ENCODE data around the gene ACSL3. TPM values are rescaled to one million over a fixed set of nuclear protein-coding genes. Genes with fewer than 3 reads are reported as not detected.
"Not testable (repeated sequence)": the region's sequence is repeated elsewhere in the genome, so short reads cannot be mapped to it uniquely, and the experiment has no call there.

Gene ACSL3
- total RNA-seq, 1 experiment from 2014 or later = 138 TPM

- peak; percentile 35 for DNase-seq (ENCODE audit: low read depth)
Measured at GRCh38 chr2:222851956-222852617, 8.7 kb upstream of the ACSL3 start.

DNA sequence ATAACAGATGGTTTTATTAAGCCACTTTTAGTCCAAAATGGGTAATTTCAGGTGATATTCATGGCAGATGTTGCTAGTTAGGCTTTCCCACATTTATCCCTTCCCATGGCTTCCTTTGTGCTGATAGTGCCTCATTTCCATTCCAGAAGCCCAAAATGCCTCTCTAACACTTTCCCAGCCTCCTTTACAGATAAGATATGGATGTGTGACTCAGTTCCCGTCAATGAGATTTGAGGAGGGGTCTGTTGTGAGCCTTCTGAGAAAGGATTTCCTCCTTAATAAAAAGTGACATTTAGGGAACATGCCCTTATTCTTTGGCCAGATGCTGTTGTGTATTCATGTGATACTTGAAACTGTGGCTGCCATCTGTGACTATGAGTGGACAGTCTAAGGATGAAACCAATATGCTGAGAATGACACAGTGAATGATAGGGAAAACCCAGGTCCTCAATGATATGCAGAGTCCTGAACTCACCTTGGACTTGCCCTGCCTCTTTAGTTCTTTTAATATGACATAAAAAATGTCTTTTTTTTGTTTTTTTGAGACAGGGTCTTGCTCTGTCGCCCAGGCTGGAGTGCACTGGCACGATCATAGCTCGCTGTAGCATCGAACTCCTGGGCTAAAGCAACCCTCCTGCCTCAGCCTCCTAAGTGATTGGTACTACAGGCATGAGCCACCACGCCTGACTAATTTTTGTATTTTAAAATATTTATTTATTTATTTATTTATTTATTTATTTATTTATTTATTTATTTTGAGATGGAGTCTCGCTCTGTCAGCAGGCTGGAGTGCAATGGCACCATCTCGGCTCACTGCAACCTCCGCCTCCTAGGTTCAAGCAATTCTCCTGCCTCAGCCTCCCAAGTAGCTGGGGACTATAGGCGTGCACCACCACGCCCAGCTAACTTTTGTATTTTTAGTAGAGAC, 5.8 kb upstream of the ACSL3 start:
- no peak for DNase-seq (ENCODE audit: low read depth)

GRCh38 chr2:222859786-222860612, 837 bp upstream of the ACSL3 start:
- DNase-seq (ENCODE audit: low read depth) = peak; percentile 78

DNA sequence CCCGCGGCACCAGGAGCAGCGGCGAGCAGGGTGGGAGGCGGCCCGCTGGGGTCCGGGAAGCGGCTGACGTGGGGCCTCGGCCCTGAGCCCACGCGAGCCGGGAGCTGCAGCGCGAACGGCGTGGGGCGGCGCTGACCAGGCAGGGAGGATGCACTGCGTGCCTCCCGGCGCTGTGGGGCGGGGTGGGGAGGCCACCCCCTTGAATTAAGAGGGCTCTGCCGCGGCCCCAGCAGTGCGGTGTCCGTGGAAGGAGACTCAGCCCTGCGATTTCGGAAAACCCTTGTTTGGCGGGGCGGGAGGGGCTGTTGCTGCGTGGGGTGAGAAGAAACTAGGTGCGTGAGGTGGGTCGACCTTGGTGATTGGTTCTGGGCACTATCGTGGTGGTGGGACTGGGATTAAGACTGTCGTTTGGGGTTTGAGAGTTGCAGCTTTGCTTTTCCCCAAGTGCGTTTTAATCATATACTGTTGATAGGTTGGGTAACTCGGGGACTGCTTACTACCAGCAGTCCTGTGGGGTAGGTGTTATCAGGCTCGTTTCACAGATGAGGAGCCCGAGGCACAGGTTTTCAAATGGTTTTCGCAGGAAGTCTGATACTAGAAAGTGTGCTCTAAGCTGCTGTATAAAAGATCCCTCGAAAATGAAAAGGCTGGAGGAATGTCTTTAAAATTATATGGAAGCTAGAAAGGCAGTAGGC, 722 bp downstream of the ACSL3 start:
- DNase-seq (ENCODE audit: low read depth) = no peak

- DNase-seq (ENCODE audit: low read depth) = peak; percentile 48
Measured at GRCh38 chr2:222862106-222862908, 1.5 kb downstream of the ACSL3 start.

DNA sequence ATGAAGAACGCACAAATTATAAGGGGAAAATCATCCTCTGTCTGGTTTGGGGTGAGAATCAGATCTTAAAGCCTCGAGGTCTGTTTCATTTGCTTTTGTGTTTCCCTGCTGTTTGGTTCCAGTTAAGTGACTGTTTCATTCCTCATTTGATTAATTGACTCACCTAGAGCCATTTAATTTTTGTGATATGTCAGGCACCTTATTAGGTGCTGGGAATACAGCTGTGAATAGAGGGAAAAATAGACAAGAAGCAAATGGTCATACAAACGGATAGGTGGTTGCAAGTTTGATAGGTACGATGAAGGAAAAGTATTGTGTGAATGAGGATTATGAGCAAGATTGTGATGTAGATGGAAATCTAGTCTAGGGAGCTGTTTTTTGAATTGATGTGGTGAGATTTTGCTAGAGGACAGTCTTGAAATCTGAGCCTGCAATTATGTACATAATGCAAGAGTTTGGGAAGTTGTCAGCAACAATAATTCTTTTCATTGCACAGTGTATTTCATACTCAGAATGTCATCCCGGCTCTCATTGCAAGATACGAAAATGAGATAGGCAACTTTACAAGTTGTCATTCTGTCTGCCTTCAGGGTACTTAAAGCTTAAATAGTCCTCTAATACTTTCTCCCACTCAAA, 2.2 kb downstream of the ACSL3 start:
- DNase-seq (ENCODE audit: low read depth) = no peak

GRCh38 chr2:222864296-222864695, 3.5 kb downstream of the ACSL3 start:
- DNase-seq (ENCODE audit: low read depth) = peak; percentile 76

DNA sequence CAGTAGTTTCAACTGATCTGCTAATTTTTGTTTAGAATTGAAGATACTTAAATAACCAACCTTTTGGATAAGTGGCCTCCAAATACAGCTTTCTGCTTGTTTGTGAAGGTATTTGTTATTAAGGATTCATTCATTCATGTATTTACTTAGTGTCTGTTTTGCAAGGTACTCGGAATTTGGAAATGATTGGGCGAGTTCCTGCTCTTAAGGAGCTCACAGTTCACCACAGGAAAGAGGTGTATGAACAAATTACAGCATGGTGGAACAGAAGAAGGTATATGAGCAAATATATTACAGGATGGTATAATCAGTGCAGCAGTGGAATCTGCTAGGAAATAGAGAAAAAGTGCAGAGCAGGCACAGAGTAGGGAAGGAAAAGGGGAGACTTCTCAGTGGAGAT, 4.5 kb downstream of the ACSL3 start:
- DNase-seq (ENCODE audit: low read depth) = no peak

GRCh38 chr2:222866358-222866960, 5.6 kb downstream of the ACSL3 start:
- DNase-seq (ENCODE audit: low read depth) = no peak

GRCh38 chr2:222868560-222869251, 7.9 kb downstream of the ACSL3 start:
- DNase-seq (ENCODE audit: low read depth) = not testable (repeated sequence)

DNA sequence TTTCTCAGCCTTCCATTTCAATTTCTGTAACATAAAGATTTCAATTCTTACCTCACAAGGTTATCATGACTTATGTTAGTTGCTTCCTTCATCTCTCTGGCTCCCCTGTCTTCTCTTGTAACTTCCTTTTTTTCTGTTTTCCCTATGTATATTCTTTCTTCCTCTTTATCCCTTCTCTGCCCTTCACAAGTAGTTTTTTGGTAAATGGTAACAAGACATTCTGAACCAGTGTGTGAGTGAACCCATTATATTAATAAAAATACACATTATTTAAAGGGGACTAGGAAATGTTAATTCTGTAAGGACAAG, 8.4 kb downstream of the ACSL3 start:
- no peak for DNase-seq (ENCODE audit: low read depth)

GRCh38 chr2:222871291-222871690, 10.5 kb downstream of the ACSL3 start:
- DNase-seq (ENCODE audit: low read depth) = no peak

- DNase-seq (ENCODE audit: low read depth) = no peak
Measured at GRCh38 chr2:222872551-222872950, 11.7 kb downstream of the ACSL3 start.

DNA sequence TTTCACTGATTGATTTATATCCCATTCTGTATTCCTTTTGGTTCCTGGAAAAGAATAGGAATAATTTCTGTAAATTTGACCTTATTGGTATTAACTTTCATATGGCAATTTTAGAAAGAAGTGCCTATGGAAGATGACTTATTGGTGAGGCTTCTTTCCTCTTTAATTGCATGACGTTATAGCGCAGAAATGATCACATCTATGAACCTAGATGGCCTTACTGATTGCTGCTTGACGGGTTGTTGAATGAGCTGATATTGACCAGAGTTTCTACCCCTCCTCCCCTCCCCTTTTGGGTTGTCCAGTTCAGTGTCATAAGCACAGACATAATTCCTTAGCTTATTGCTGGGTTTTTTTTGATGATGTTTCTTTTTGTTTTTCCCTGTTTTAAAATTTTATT, 14.6 kb downstream of the ACSL3 start:
- DNase-seq (ENCODE audit: low read depth) = no peak

DNA sequence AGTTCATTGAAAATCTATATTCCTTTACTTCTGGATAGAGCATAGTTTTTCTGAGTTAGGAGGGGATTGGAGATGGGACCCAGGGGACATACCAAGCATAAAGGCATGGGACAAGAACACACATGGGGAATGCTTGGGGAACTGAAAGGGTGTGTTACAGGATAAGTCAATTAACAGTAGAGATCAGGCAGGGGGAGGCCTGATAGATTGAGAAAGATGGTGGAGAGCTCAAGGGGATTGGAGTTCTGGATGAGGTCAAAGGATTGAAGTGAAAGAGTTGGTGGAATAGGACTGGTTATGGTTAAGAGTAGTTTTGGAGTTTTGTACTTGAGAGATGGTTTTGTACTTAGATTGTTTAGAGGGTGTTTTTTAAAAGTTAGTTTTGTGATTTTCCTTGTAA, 16.1 kb downstream of the ACSL3 start:
- no peak for DNase-seq (ENCODE audit: low read depth)

GRCh38 chr2:222877556-222878300, 16.9 kb downstream of the ACSL3 start:
- DNase-seq (ENCODE audit: low read depth) = no peak

DNA sequence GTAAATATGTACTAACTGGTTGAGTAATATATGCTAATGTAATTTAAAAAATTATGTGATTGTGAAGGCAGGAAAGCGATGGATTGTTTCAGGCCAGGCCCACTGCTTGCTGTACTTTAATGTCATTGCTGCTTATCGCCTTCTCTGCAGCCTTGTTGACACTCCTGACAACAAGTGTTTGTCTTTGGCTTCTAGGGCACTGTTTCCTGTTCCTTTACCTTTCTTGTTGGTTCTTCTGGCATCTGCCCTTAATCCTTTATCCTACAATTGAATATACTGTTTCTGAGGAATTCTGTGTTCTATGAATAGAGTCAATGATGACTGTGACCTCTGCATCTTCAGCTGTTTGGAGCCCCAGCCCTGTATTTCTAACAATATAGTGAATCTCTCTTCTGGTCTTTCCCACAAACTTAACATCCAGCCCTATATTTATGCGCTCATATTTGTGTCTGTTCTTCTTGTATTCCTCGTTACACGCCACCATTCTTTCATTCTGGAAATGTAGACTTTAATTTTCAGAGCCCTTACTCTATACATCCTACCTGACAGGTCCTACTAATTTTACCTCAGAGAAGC, 17.6 kb downstream of the ACSL3 start:
- DNase-seq (ENCODE audit: low read depth) = no peak
